Caco-2 (cell line): Measurements from ENCODE around the gene FAM118A. TPM values are rescaled to one million over a fixed set of nuclear protein-coding genes. Genes with fewer than 3 reads are reported as not detected.

ENCODE experiments used
- BruUV-seq: library from RNA; stranded (reverse); fragments of 400-500 nt; replicated peaks from 2 replicates; lab custom pipeline; 2021; lab: Mats Ljungman, UMichigan
- CTCF ChIA-PET: fragments of 300-600 bp; sonication (Branson Sonifier 250); formaldehyde crosslinking; loops from one replicate; lab custom pipeline; 2022; ENCODE audit warnings: antibody characterized with exemption; lab: Charles Lee
- POLR2A ChIA-PET: fragments of 300-600 bp; sonication (Branson Sonifier 250); formaldehyde crosslinking; loops from one replicate; lab custom pipeline; 2022; ENCODE audit warnings: antibody characterized with exemption; lab: Charles Lee
- DNase-seq, 2 experiments: peaks; one replicate each; pipeline versions ENCODE4 v3.0.0 to v3.0.0-alpha.2; 2020 to 2022
- H3K27me3 ChIP-seq: replicated peaks from 2 replicates; pipeline ENCODE4 v1.6.0; 2011; ENCODE audit warnings: low read length; ENCODE audit not compliant: control insufficient read depth, insufficient read depth
- H3K36me3 ChIP-seq: 2 replicates; pipeline ENCODE4 v1.5.1; 2011; ENCODE audit warnings: low read length; ENCODE audit not compliant: control insufficient read depth, insufficient read depth
- H3K4me1 ChIP-seq: fragments of 250-450 bp; sonication (Bioruptor Pico); 2 replicates; pipeline ENCODE4 v1.5.1; 2020; ENCODE audit warnings: mild to moderate bottlenecking
- H3K4me3 ChIP-seq: 2 replicates; pipeline ENCODE4 v1.5.1; 2011; ENCODE audit warnings: low read depth, mild to moderate bottlenecking, control low read depth, low read length
- H3K9me3 ChIP-seq: fragments of 250-450 bp; sonication (Bioruptor Pico); 2 replicates; pipeline ENCODE4 v1.5.1; 2020; ENCODE audit warnings: mild to moderate bottlenecking, moderate library complexity
- H3K27ac Mint-ChIP-seq: one replicate; pipeline ENCODE4 v1.8.0; 2022; ENCODE audit warnings: mixed read lengths; ENCODE audit not compliant: unreplicated experiment
- H3K27me3 Mint-ChIP-seq: one replicate; pipeline ENCODE4 v1.8.0; 2022; ENCODE audit warnings: mixed read lengths; ENCODE audit not compliant: insufficient read depth, unreplicated experiment
- H3K36me3 Mint-ChIP-seq: one replicate; pipeline ENCODE4 v1.8.0; 2022; ENCODE audit warnings: mild to moderate bottlenecking, mixed read lengths; ENCODE audit not compliant: insufficient read depth, unreplicated experiment
- H3K4me1 Mint-ChIP-seq: one replicate; pipeline ENCODE4 v1.8.0; 2022; ENCODE audit warnings: low read depth, mixed read lengths; ENCODE audit not compliant: unreplicated experiment
- H3K4me3 Mint-ChIP-seq: one replicate; pipeline ENCODE4 v1.8.0; 2022; ENCODE audit warnings: mild to moderate bottlenecking, moderate library complexity, mixed read lengths; ENCODE audit not compliant: unreplicated experiment
- H3K9me3 Mint-ChIP-seq: one replicate; pipeline ENCODE4 v1.8.0; 2022; ENCODE audit warnings: mixed read lengths; ENCODE audit not compliant: unreplicated experiment
- CTCF ChIP-seq, 2 experiments: fragments of 200-600 bp in 1 of 2; IDR thresholded peaks; 1 replicate in 1 of 2; 2 replicates in 1 of 2; pipeline versions ENCODE4 v1.5.1 to v1.8.0; 2011 to 2022; ENCODE audit warnings: antibody characterized with exemption in 1 of 2, control low read depth in 1 of 2, inconsistent platforms in 1 of 2, low read depth in 1 of 2, low read length in 1 of 2, mild to moderate bottlenecking in 1 of 2, moderate library complexity in 1 of 2; ENCODE audit not compliant: insufficient read depth in 1 of 2, severe bottlenecking in 1 of 2, unreplicated experiment in 1 of 2
- intact Hi-C: fragments of 100-400 bp; cut with micrococcal nuclease; formaldehyde crosslinking; loops from one replicate; pipeline ENCODE4 v1.10.0; 2022; ENCODE audit not compliant: unreplicated experiment
- total RNA-seq: library from RNA; stranded (reverse); gene quantifications from 2 replicates; pipeline ENCODE4 v1.2.3, GENCODE V29; 2022

The FAM118A gene
- total RNA-seq, 1 experiment from 2014 or later = 120 TPM

- Mint-ChIP-seq H3K27me3 (no peaks in the 10 kb centered on the region), H3K4me1 (peaks cover 7% of the 10 kb centered on the region), H3K36me3 (peaks cover 14% of the 10 kb centered on the region), H3K27ac (no peak overlapping the region), H3K4me3 (no peak overlapping the region), H3K9me3 (no peaks in the 10 kb centered on the region)
- TF ChIP-seq CTCF (IDR thresholded peaks at IDR 0.05; ENCODE audit: insufficient read depth in 1 of 2, low read depth in 1 of 2, low read length in 1 of 2, severe bottlenecking in 1 of 2, unreplicated experiment in 1 of 2) = no peak
- H3K27me3 ChIP-seq = no peaks in the 10 kb centered on the region
- CTCF ChIA-PET = no interaction called here
- POLR2A ChIA-PET = no interaction called here
- BruUV-seq = no TSS peak
- peaks cover 19% of the 10 kb centered on the region for H3K4me1 ChIP-seq
- intact Hi-C loops = loop anchor here (5.0 kb wide), 1 partner anchor 84 kb away; no protein-coding TSS in a partner anchor
- H3K36me3 ChIP-seq = no peaks in the 10 kb centered on the region
- no peaks in the 10 kb centered on the region for H3K9me3 ChIP-seq
- no peak overlapping the region for H3K4me3 ChIP-seq
- no peak for DNase-seq
Measured at GRCh38 chr22:45353786-45354185, 44.1 kb downstream of the FAM118A start.

- CTCF ChIA-PET = no interaction called here
Measured at GRCh38 chr22:45357490-45357889, 47.8 kb downstream of the FAM118A start.

GRCh38 chr22:45358127-45358526 lies 48.4 kb downstream of the FAM118A start:
- no TSS peak for BruUV-seq
- intact Hi-C loops = no loop called here
- no peaks in the 10 kb centered on the region for H3K4me1 Mint-ChIP-seq
- CTCF ChIA-PET = no interaction called here
- Histone ChIP-seq H3K36me3 (no peaks in the 10 kb centered on the region), H3K4me3 (no peak overlapping the region), H3K4me1 (no peaks in the 10 kb centered on the region), H3K27me3 (no peaks in the 10 kb centered on the region), H3K9me3 (no peaks in the 10 kb centered on the region)
- no peaks in the 10 kb centered on the region for H3K27me3 Mint-ChIP-seq
- no peak overlapping the region for H3K27ac Mint-ChIP-seq
- H3K9me3 Mint-ChIP-seq = no peaks in the 10 kb centered on the region
- POLR2A ChIA-PET = no interaction called here
- TF ChIP-seq CTCF (IDR thresholded peaks at IDR 0.05; ENCODE audit: insufficient read depth in 1 of 2, low read depth in 1 of 2, low read length in 1 of 2, severe bottlenecking in 1 of 2, unreplicated experiment in 1 of 2) = no peak
- no peaks in the 10 kb centered on the region for H3K36me3 Mint-ChIP-seq
- no peak for DNase-seq
- no peak overlapping the region for H3K4me3 Mint-ChIP-seq

More at GRCh38 chr22:45357490-45357889, 47.8 kb downstream of the FAM118A start:
- H3K4me1 Mint-ChIP-seq = no peaks in the 10 kb centered on the region
- H3K9me3 Mint-ChIP-seq = no peaks in the 10 kb centered on the region
- POLR2A ChIA-PET = no interaction called here
- H3K27me3 Mint-ChIP-seq = no peaks in the 10 kb centered on the region
- Histone ChIP-seq H3K4me3 (no peak overlapping the region), H3K9me3 (no peaks in the 10 kb centered on the region), H3K36me3 (no peaks in the 10 kb centered on the region), H3K27me3 (no peaks in the 10 kb centered on the region), H3K4me1 (peaks cover 5% of the 10 kb centered on the region; the same call in 1 of the 2 replicates)
- no peak for DNase-seq
- H3K4me3 Mint-ChIP-seq = no peak overlapping the region
- BruUV-seq = no TSS peak
- no peak overlapping the region for H3K27ac Mint-ChIP-seq
- no peak for TF ChIP-seq CTCF (IDR thresholded peaks at IDR 0.05; ENCODE audit: insufficient read depth in 1 of 2, low read depth in 1 of 2, low read length in 1 of 2, severe bottlenecking in 1 of 2, unreplicated experiment in 1 of 2)
- H3K36me3 Mint-ChIP-seq = peaks cover 6% of the 10 kb centered on the region
- intact Hi-C loops = no loop called here
